Measurements from ENCODE around the gene DGCR2.
"Not testable (repeated sequence)": the region's sequence is repeated elsewhere in the genome, so short reads cannot be mapped to it uniquely, and the experiment has no call there.

The DGCR2 gene

GRCh38 chr22:18994701-18995326 lies 127.4 kb downstream of the DGCR2 start:
- DNase-seq: no peak

- no peak for DNase-seq
Measured at GRCh38 chr22:18994056-18994455, 128.2 kb downstream of the DGCR2 start.

- no peak for DNase-seq
Measured at GRCh38 chr22:18992543-18993198, 129.5 kb downstream of the DGCR2 start.

- DNase-seq: no peak
Measured at GRCh38 chr22:18991821-18992442, 130.3 kb downstream of the DGCR2 start.

DNA sequence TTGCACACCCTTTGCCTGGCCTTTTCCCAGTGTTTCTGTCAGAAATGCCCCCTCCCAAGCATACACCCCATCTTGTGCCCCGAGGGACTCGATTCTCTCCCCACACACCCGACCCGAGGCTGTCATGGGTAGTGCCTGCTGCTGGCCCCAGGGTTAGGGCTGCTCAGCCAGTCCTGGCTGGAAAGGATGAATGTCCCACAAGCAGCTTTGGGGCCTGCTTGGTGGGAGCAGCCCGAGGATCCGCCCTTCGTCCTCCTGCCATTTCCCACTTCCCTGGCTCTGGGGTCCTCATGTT lies 131.1 kb downstream of the DGCR2 start:
- no peak for DNase-seq

DNA sequence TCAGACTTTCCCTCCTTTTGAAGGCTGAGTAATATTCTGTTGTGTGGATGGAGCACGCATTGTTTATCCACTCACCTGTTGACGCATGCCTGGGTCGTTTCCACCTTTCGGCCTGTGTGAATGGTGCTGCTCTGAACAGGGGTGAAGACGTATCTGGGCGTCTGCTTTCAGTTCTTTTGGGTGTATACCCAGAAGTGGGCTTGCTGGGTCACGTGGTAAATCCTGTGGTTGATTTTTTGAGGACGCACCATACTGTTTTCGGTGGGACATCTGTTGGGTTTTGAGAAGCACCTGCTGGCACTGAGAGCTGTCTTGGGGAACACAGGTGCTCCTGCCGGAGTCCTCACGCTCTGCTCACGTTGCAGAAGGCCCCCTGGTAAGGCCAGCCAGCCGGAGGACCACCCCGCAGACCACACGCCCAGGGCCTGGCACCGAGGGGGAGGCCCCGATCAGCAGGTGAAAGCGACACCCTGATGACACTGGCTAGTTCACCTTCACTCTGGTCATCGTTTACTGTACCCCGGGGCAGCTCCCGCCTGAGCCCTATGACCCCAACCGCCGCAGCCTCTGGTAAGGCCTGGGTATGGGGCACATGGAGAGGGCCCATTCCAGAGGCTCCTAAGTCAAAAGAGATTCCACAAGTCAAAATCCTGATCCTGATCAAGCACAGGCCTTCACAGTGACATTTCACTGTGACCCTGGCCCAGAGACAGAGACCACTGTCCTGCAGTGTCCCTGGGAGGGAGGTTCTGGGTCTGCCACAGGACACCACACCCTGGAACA lies 131.7 kb downstream of the DGCR2 start:
- DNase-seq: no peak

DNA sequence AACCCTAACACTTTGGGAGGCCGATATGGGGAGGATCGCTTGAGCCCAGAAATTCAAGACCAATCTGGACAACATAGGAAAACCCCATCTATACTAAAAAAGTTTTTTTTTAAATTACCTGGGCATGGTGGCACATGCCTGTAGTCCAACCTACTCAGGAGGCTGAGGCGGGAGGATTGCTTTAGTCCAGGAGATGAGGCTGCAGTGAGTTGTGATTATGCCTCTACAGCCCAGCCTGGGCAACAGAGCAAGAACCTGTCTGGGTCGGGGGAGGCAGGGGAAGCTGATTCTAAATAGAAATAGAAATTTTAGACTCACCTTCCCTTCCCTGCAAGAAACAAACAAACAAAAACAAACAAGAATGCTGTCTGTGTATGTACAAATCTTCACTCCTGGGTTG lies 133.3 kb downstream of the DGCR2 start:
- no peak for DNase-seq

DNA sequence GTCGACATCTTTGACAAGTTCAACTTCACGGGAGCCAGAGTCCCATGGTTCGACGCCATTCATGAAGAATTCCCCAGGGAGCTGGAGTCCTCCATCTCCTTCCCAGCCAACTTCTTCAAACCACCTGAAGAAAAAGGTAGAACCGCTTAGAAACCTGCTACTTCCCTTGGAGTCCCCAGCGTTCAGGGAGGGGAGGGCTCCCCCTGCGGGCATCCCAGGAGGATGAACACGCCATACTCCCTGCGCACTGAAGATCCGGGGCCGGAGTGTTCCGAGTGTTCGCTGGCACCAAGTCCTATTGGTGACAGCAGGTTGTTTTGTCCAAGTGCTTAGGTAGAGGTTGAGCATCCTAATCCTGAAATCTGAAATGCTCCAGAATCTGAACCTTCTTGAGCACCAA lies 134.4 kb downstream of the DGCR2 start:
- no peak for DNase-seq

DNA sequence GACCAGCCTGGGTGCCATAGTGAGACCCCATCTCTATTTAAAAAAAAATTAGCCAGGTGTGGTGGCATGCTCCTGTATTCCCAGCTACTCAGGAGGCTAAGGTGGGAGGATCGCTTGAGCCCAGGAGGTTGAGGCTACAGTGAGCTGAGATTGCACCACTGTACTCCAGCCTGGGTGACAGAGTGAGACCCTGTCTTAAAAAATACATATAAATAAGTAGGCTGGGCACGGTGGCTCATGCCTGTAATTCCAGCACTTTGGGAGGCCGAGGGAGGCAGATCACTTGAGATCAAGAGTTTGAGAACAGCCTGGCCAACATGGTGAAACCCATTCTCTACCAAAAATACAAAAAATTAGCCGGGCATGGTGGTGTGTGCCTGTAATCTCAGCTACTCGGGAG lies 135.1 kb downstream of the DGCR2 start:
- not testable (repeated sequence) for DNase-seq
